Measurements from ENCODE around the gene CSAD.

DNA sequence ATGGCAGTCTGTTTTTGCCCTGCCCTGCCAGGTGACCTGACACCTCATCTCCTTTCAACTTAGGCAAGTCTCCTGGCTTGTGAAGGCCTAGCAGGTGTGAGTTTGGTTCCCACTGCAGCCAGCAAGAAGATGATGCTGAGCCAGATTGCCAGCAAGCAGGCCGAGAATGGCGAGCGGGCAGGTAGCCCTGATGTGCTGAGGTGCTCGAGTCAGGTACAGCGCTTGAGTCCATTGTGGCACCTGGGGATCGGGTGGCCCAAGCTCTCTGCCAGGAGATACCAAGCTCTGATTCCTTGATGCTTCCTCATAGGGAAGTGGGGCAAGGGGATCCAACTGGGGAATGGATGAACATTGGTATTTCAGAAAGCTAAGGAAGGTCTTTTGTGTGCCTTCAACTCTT is 4.1 kb upstream of the CSAD start:
- TF ChIP-seq, protein P1, sequence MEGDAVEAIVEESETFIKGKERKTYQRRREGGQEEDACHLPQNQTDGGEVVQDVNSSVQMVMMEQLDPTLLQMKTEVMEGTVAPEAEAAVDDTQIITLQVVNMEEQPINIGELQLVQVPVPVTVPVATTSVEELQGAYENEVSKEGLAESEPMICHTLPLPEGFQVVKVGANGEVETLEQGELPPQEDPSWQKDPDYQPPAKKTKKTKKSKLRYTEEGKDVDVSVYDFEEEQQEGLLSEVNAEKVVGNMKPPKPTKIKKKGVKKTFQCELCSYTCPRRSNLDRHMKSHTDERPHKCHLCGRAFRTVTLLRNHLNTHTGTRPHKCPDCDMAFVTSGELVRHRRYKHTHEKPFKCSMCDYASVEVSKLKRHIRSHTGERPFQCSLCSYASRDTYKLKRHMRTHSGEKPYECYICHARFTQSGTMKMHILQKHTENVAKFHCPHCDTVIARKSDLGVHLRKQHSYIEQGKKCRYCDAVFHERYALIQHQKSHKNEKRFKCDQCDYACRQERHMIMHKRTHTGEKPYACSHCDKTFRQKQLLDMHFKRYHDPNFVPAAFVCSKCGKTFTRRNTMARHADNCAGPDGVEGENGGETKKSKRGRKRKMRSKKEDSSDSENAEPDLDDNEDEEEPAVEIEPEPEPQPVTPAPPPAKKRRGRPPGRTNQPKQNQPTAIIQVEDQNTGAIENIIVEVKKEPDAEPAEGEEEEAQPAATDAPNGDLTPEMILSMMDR (IDR thresholded peaks at IDR 0.05; ENCODE audit: low read length): no peak
- TF ChIP-seq EZH2 (optimal IDR thresholded peaks at IDR 0.05; ENCODE audit: low read depth, low read length) (no peak), EZH2phosphoT487 (IDR thresholded peaks at IDR 0.05; ENCODE audit: low read length) (no peak)

All from MM.1S (cell line).